Renal cortex interstitium (tissue), 11 donors: ENCODE data around the gene CAB39L. TPM values are rescaled to one million over a fixed set of nuclear protein-coding genes. Genes with fewer than 3 reads are reported as not detected.
"Not testable (repeated sequence)": the region's sequence is repeated elsewhere in the genome, so short reads cannot be mapped to it uniquely, and the experiment has no call there.

ENCODE experiments used
- DNase-seq, 11 donors: peaks; one replicate each; pipeline ENCODE4 v3.0.0-alpha.2; 2013; ENCODE audit warnings: low read depth in 9 of 11, low spot score in 4 of 11; ENCODE audit errors: extremely low read depth in 1 of 11
- polyA plus RNA-seq, 3 donors: library from polyadenylated mRNA; unstranded; fragments of 120-200 nt; gene quantifications; one replicate each; pipeline ENCODE4 v1.2.1, GENCODE V29; 2013; ENCODE audit not compliant: insufficient read length in 3 of 3

The CAB39L gene
- polyA plus RNA-seq, 3 donors, result 14.4 to 20.4 (median 18.4) TPM

- DNase-seq, result not testable (repeated sequence)
These were observed 116.7 kb downstream of the CAB39L start for GRCh38 chr13:49327145-49327544.

GRCh38 chr13:49326222-49326917 is 117.5 kb downstream of the CAB39L start:
- DNase-seq, result no peak

- DNase-seq, result no peak
These were observed 120.5 kb downstream of the CAB39L start for GRCh38 chr13:49323344-49323743.

GRCh38 chr13:49322702-49323101 is 121.2 kb downstream of the CAB39L start:
- DNase-seq, result no peak

- no peak for DNase-seq
These were observed 122.9 kb downstream of the CAB39L start for GRCh38 chr13:49320975-49321374.

GRCh38 chr13:49319951-49320350 is 123.9 kb downstream of the CAB39L start:
- no peak for DNase-seq

GRCh38 chr13:49319551-49319950 is 124.3 kb downstream of the CAB39L start:
- DNase-seq, result no peak

- DNase-seq, result no peak
These were observed 127.9 kb downstream of the CAB39L start for GRCh38 chr13:49315756-49316482.

- no peak for DNase-seq
These were observed 128.8 kb downstream of the CAB39L start for GRCh38 chr13:49315036-49315565.

- DNase-seq, result no peak
These were observed 129.5 kb downstream of the CAB39L start for GRCh38 chr13:49314344-49314882.

GRCh38 chr13:49311816-49312215 is 132.0 kb downstream of the CAB39L start:
- no peak for DNase-seq

- DNase-seq, result no peak
These were observed 133.6 kb downstream of the CAB39L start for GRCh38 chr13:49310251-49310650.

GRCh38 chr13:49308921-49309408 is 134.9 kb downstream of the CAB39L start:
- no peak for DNase-seq

- DNase-seq, result no peak
These were observed 135.6 kb downstream of the CAB39L start for GRCh38 chr13:49308097-49308875.

- no peak for DNase-seq
These were observed 136.5 kb downstream of the CAB39L start for GRCh38 chr13:49307365-49307764.

GRCh38 chr13:49305792-49306425 is 138.0 kb downstream of the CAB39L start:
- DNase-seq, result no peak

- peak in 3 of 11 donors; percentile 36 to 55 (median 49) for DNase-seq
These were observed 138.8 kb downstream of the CAB39L start for GRCh38 chr13:49304763-49305700.

- no peak for DNase-seq
These were observed 139.5 kb downstream of the CAB39L start for GRCh38 chr13:49304356-49304755.
